Measurements from ENCODE around the gene SYT7.

DNA sequence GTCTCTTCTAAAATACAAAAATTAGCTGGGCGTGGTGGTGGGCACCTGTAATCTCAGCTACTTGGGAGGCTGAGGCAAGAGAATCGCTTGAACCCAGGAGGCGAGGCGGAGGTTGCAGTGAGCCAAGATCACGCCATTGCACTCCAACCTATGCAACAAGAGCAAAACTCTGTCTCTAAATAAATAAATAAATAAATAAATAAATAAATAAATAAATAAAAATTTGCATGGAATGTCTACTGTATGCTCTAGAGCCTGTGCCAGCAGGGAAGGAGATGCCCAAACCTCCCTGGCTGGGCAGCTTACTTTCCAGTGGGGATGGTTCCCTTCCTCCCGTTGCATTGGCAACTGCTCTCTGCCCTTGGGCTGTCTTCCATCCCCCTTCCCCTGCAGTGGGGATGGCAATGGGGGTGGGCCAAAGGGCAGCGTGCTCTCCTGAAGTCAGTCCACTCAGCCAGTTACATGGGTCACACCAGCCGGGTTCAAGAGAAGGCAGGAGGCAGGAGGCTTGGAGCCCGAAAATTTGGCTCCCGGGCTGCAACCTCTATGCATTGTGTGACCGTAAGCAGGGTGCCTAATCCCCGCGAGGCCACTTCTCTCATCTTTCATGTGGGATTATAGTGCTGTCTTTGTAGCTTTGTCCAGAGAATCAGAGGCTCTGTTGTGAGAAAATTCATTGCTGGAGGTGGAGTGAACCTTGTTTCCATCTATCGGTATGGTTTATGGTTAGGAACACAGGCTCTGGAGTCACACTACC lies 73.7 kb downstream of the SYT7 start:
- TF ChIP-seq POLR2A (IDR thresholded peaks at IDR 0.05), result no peak
- TF ChIP-seq, protein P1, sequence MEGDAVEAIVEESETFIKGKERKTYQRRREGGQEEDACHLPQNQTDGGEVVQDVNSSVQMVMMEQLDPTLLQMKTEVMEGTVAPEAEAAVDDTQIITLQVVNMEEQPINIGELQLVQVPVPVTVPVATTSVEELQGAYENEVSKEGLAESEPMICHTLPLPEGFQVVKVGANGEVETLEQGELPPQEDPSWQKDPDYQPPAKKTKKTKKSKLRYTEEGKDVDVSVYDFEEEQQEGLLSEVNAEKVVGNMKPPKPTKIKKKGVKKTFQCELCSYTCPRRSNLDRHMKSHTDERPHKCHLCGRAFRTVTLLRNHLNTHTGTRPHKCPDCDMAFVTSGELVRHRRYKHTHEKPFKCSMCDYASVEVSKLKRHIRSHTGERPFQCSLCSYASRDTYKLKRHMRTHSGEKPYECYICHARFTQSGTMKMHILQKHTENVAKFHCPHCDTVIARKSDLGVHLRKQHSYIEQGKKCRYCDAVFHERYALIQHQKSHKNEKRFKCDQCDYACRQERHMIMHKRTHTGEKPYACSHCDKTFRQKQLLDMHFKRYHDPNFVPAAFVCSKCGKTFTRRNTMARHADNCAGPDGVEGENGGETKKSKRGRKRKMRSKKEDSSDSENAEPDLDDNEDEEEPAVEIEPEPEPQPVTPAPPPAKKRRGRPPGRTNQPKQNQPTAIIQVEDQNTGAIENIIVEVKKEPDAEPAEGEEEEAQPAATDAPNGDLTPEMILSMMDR (IDR thresholded peaks at IDR 0.05), result no peak

Data from testis (tissue), 2 donors.